Measurements from ENCODE around the gene BANP.

Gene BANP

GRCh38 chr16:87959391-87959990, 8.3 kb downstream of the BANP start:
- TF ChIP-seq, protein P1, sequence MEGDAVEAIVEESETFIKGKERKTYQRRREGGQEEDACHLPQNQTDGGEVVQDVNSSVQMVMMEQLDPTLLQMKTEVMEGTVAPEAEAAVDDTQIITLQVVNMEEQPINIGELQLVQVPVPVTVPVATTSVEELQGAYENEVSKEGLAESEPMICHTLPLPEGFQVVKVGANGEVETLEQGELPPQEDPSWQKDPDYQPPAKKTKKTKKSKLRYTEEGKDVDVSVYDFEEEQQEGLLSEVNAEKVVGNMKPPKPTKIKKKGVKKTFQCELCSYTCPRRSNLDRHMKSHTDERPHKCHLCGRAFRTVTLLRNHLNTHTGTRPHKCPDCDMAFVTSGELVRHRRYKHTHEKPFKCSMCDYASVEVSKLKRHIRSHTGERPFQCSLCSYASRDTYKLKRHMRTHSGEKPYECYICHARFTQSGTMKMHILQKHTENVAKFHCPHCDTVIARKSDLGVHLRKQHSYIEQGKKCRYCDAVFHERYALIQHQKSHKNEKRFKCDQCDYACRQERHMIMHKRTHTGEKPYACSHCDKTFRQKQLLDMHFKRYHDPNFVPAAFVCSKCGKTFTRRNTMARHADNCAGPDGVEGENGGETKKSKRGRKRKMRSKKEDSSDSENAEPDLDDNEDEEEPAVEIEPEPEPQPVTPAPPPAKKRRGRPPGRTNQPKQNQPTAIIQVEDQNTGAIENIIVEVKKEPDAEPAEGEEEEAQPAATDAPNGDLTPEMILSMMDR (IDR thresholded peaks at IDR 0.05; ENCODE audit: extremely low read depth, insufficient read depth, missing control alignments): no peak
- no peak for DNase-seq (ENCODE audit: low spot score)
- in situ Hi-C loops (cut with MboI; ENCODE audit: low pct_unique_long_range_greater_than_20kb, low sequenced_read_pairs, unreplicated experiment): loop anchor here (25.0 kb wide), 1 partner anchor 478 kb away; no protein-coding TSS in a partner anchor

DNA sequence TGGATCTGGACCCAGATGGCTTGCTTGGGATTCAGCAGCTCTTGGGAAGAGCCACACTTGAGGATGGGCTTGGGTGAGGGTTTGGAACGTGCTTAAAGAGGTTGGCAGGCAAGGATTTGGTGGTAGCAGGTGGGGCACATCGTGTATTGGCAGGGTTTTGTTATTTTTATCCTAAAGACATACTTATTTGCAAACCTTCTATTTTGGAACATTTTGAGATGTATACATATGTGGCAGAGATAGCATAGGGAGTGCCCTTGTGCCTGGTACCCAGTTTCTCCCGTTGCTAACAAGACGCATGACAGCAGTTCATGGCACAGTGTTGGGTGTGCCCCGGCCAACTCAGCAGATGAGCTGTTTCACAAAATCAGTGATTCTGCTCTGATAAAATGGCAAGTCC, 9.1 kb downstream of the BANP start:
- in situ Hi-C loops (cut with MboI; ENCODE audit: low pct_unique_long_range_greater_than_20kb, low sequenced_read_pairs, unreplicated experiment): loop anchor here (25.0 kb wide), 1 partner anchor 477 kb away; no protein-coding TSS in a partner anchor
- TF ChIP-seq, protein P1 (IDR thresholded peaks at IDR 0.05; ENCODE audit: extremely low read depth, insufficient read depth, missing control alignments): no peak
- DNase-seq (ENCODE audit: low spot score): no peak

DNA sequence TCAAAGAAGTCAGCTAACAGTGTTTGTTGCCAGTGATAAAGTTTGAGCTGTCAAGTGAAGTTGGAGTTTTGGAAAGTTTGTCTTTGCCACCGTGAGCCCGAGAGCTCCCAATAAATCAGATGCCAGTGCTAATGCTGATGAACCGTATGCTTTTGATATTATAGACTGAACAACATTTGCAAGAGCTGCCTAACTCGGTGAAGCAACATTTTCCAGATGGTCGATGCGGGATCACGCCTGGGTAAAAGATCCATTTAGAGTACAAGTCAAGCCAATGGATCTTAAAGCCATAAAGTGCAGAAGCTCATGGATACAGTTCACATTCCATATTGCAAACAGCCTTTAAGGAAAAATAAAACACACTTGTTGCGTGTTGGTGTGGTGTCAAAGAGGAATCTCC, 9.6 kb downstream of the BANP start:
- in situ Hi-C loops (cut with MboI; ENCODE audit: low pct_unique_long_range_greater_than_20kb, low sequenced_read_pairs, unreplicated experiment): loop anchor here (25.0 kb wide), 1 partner anchor 476 kb away; no protein-coding TSS in a partner anchor
- TF ChIP-seq, protein P1 (IDR thresholded peaks at IDR 0.05; ENCODE audit: extremely low read depth, insufficient read depth, missing control alignments): no peak
- no peak for DNase-seq (ENCODE audit: low spot score)

- TF ChIP-seq, protein P1 (IDR thresholded peaks at IDR 0.05; ENCODE audit: extremely low read depth, insufficient read depth, missing control alignments): no peak
- in situ Hi-C loops (cut with MboI; ENCODE audit: low pct_unique_long_range_greater_than_20kb, low sequenced_read_pairs, unreplicated experiment): loop anchor here (25.0 kb wide), 1 partner anchor 476 kb away; no protein-coding TSS in a partner anchor
- DNase-seq (ENCODE audit: low spot score): no peak
Measured at GRCh38 chr16:87961623-87962022, 10.4 kb downstream of the BANP start.

- in situ Hi-C loops (cut with MboI; ENCODE audit: low pct_unique_long_range_greater_than_20kb, low sequenced_read_pairs, unreplicated experiment): loop anchor here (25.0 kb wide), 1 partner anchor 474 kb away; no protein-coding TSS in a partner anchor
- DNase-seq (ENCODE audit: low spot score): no peak
- TF ChIP-seq, protein P1 (IDR thresholded peaks at IDR 0.05; ENCODE audit: extremely low read depth, insufficient read depth, missing control alignments): no peak
Measured at GRCh38 chr16:87963400-87963799, 12.2 kb downstream of the BANP start.

- no peak for DNase-seq (ENCODE audit: low spot score)
- in situ Hi-C loops (cut with MboI; ENCODE audit: low pct_unique_long_range_greater_than_20kb, low sequenced_read_pairs, unreplicated experiment): loop anchor here (25.0 kb wide), 1 partner anchor 473 kb away; no protein-coding TSS in a partner anchor
- TF ChIP-seq, protein P1 (IDR thresholded peaks at IDR 0.05; ENCODE audit: extremely low read depth, insufficient read depth, missing control alignments): no peak
Measured at GRCh38 chr16:87964049-87964659, 12.9 kb downstream of the BANP start.

All from GM13977 (cell line).